Measurements from ENCODE around the gene VAPB.

- TF ChIP-seq POLR2AphosphoS5 (IDR thresholded peaks at IDR 0.05) (no peak), CTCF (IDR thresholded peaks at IDR 0.05 in 8 of 11, conservative IDR thresholded peaks at IDR 0.05 in 3 of 11) (no peak), POLR2A (IDR thresholded peaks at IDR 0.05) (no peak)
Observed at GRCh38 chr20:58492795-58493524, 103.9 kb downstream of the VAPB start.
